Non-pigmented ciliary epithelial cell (primary cell): ENCODE results near the gene HAUS5.

ENCODE experiments used
- DNase-seq: peaks from one replicate; pipeline ENCODE4 v3.0.0-alpha.2; 2010; ENCODE audit warnings: low read depth

The HAUS5 gene

GRCh38 chr19:35673121-35673804, 60.7 kb downstream of the HAUS5 start:
- DNase-seq, result peak; percentile 11
